Stimulated activated CD4-positive, alpha-beta T cell treated with anti-CD3 and anti-CD28 coated beads, Interleukin-12 subunit alpha, Interleukin-12 subunit beta, amount 100 ng/mL, for 24 hours (primary cell): ENCODE measurements around the gene TMEM150C.

Experiments
- DNase-seq, 2 experiments: peaks; one replicate each; pipeline ENCODE4 v3.0.0-alpha.2; 2020; ENCODE audit warnings: low read depth in 2 of 2

The TMEM150C gene

GRCh38 chr4:82561786-82562563 lies at the start of gene TMEM150C:
TSS of gene TMEM150C (minus strand) at chr4:82561988. CDS start at chr4:82504657, 57,331 bp downstream.
- peak in 1 of 2 experiments; percentile 1 for DNase-seq

GRCh38 chr4:82611527-82611926 lies 49.7 kb upstream of the TMEM150C start:
- no peak for DNase-seq

DNA sequence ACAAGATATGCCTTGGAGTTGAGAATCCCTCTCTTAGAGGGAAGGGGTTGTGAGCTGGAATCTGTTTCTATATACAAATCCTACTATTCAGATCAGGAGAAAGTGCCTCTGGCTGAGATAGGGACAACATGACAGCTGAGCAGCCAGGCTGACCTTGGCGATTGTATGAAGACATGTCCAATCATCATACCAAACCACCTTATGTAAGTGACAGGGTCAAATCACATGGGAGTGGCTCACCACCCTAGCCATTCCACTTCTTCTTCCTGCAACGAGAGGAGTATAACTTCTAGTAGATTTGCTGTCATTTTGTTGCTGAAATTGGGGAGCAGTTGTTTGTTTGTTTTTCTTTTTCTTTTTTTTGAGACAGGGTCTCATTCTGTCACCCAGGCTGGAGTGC lies 48.3 kb upstream of the TMEM150C start:
- DNase-seq, result no peak

DNA sequence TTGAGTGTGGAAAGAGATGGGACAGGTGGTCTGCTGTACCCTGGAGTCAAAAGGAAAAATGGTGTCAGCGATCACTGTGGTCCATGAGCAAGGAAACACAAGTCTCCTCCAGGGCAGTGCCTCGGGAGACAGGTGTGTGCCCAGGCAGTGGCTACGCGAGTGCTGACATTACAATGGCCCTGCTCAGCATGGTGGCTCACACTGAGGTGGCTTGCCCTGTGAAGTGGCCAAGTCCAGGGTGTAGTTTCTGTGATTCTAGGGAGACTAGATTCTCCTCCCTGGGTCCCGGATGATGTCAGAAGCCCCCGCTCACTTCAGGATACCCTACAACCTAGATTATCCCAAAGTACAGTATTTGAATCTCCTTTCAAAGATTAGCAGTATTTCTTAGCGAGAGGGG lies 44.8 kb upstream of the TMEM150C start:
- DNase-seq, result no peak

DNA sequence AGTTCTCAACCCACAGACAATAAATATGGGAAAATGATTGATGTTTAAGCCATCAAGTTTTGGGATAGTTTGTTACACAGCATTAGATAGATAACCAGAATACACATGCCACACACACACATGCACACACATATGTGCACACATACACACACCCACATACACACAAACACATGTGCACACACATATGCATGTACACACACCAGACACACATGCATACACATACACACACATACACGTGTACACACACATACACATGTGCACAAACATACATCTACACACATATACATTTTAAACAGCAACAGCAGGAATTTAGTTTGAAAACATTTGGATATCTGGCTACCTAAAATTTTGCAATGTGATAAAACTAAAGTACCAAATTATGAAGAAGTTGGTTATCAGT lies 42.7 kb upstream of the TMEM150C start:
- DNase-seq, result no peak

DNA sequence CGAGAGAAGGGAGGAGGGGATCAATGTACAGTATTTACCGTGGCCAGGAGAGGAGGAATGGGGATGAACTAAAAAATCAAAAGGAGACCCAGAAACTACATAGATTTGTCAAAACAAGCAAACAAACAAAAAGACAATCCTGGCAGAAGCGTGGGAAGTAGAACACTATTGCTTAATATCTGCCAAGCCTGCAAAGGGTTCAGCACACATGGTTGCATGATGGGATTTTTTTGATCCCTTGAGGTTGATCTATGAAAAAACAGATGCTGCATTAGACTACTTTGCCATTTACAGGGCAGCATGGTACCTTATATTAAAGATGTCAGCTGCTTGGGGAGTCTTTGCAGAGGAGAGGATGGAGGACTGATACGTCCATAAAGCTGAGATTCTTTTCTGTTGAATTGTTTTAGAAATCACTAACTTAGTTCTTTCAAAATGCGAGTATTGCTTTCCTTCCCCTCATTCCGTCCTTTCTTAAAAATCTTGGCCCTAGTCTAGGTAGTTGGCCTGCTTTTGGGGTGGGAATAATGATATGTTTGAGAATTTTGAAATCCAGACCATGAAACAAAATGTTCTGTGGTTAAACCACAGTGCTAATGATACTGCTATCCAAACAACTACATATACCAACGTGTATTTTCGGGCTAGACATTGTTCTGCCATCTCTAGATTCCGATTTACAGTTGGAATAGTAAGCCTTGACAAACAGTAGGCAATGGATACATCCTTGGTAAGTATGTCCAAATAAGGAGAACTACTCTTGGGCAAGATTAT lies 39.6 kb upstream of the TMEM150C start:
- DNase-seq, result no peak

DNA sequence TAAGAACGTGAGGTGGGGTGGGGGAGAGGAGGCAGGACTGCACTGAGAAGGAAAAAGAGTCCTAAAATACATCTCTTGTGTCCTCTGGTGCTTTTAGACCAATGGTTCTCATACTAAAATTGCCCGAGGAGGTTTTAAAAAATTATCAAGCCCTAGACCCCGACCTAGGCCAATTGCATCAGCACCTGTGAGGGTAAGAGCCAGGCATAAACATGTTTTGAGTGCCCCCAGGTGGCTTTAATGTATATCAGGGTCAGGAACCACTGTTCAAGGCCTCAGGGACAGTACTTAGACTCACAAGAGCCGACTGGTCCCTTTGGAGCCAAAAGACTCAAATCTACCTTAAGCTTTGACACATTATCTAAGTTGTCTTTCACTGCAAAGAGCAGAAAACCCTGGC lies 37.5 kb upstream of the TMEM150C start:
- DNase-seq, result no peak

DNA sequence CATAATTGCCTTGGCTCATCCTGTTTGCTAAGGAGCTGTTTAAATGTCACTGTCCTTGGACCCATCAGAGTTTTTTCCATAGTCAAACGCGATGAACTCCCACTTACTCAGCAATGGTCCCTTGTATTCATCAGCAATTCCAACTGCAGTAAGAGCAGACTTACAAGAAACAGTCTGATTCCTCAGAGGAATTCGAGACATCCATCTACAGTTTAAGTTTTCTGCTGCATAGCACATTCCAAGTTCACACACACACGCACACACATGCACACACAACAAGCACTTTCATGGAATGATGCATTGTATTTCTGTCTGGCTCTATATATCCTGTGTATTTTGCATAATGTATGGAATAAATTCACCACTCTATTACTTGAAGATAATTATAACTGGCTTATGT lies 32.7 kb upstream of the TMEM150C start:
- no peak for DNase-seq

GRCh38 chr4:82593411-82593810 lies 31.6 kb upstream of the TMEM150C start:
- DNase-seq, result no peak

- DNase-seq, result no peak
Observed at GRCh38 chr4:82592639-82593038, 30.9 kb upstream of the TMEM150C start.

GRCh38 chr4:82591592-82591991 lies 29.8 kb upstream of the TMEM150C start:
- no peak for DNase-seq

GRCh38 chr4:82589756-82590155 lies 28.0 kb upstream of the TMEM150C start:
- no peak for DNase-seq

DNA sequence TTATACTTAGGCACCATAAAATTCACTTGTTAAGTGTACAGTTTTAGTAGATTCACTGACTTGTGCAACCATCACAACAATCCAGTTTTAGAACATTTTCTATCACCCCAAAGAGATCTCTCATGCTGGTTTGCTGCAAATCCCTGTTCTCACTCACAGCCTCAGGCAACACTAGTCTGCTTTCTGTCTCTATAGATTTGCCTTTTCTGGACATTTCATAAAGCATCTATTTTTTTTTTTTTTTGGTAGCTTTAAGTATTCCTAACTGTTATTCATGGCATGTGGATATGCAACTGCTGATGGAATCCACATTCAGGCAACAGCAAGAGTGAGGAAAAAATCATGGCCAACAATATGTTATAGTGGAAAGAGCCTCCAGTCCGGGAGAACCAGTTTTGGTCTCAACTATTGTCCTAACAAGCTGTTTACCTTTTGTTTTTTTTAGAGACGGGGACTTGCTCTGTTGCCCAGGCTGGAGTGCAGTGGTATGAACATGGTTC lies 27.0 kb upstream of the TMEM150C start:
- DNase-seq, result no peak

GRCh38 chr4:82587826-82588540 lies 26.2 kb upstream of the TMEM150C start:
- DNase-seq, result no peak

DNA sequence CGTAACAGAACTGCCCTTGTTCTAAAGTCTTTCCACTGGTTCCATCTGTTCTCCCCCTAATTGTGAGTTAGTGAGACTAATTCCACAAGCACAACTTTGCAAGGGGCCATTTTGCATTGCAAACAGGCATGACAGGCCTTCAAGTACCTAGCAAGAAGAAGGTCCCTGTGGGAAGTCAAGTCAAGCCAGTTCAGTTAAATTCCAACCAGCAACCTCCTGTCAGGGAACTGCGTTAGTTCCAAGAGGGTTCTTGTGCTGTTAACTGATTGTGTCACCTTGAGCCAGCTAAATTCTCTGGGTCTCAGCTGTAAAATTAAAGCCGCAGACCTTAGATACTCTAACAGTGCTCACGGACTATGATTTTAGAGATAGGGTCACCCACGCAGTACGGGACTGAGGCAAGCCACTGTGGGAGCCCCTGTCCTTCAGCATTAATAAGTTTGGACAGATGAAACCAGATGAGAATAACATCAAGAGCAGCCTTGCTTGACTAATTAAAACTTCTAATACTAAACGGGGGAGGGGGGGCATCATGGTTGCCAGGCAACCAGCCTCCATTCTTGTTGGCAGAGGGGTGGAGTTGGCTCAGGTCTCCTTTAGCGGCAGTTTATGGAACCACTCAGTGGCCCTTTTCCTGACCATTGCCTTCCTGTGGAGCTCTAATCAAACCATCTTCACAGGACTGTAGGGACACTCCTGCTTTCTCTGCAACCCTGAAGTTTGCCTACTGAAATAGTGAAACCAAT lies 24.1 kb upstream of the TMEM150C start:
- no peak for DNase-seq

DNA sequence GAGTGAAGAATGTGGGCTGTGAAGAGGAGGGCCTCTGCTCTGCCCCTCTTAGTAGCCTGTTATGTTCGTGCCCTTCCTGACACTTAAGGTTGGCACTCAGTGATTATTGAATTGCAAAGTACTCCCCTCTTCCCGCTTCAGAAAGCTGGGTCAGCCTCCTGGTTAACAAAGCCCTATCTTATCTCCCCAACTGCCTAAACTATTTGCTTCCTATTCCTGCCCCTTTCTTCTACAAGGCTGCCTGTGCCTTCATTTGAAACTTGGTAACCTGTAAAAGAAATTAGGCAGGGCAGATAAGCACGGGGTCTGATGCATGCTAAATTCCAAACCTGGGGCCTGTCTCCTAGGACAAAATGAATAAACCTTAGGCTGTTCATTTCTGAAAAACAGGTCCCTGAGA lies 23.1 kb upstream of the TMEM150C start:
- no peak for DNase-seq

GRCh38 chr4:82583897-82584587 lies 22.3 kb upstream of the TMEM150C start:
- DNase-seq, result no peak

- DNase-seq, result no peak
Observed at GRCh38 chr4:82579932-82580331, 18.1 kb upstream of the TMEM150C start.

DNA sequence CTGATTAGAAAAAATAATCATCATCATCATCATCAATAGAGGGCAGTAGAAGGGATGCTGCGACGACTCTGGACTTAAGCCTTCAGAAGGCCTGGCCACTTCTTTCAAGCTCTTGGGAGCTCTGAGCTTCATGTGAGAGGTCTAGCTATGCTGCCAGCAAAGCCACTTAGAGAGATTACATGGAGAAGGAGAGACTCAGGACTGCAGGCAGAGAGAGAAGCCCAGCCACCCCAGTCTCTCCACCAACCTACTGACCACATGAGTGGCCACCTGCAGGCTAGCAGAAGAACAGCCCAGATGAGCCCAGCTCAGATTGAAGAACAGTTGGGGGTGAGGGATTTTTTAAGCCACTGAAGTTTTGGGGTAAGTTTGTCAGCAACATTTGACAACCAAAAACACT lies 17.1 kb upstream of the TMEM150C start:
- DNase-seq, result no peak

DNA sequence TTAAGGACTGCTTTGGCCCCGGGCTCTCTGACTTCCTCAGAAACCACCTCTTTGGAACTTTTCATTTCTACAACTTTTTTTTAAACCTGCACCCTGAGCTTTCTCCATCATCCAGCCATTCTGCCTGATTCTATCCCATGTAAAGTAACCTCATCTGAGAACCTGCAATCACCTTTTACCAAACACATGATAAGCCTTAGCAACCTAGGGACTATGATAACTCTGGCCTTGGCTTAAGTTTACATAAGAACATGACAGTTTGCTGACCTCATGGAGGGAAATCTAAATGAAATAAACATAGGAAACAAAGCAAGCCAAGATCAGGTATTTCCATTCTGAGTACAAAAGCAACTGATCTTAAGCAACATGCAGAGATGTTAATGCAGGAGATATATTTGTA lies 15.7 kb upstream of the TMEM150C start:
- no peak for DNase-seq

DNA sequence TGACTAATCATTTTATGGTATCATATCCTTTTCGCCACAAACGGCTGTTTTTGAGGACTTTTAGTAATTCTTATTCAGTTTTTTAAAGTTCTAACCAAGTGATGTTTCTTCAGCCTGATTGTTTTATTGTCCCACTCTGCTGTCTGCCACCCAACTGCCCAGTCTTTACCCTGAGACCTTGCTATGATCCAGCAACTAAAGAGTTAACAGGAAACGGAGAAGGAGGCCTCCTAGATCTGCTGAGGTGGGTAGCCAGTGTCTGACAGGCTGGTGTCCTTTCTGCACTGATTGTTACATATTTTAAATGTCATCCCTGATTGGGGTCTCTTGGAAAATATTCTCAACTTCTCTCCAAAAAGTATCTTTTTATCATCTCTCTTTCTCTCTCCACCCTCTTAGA lies 7.9 kb upstream of the TMEM150C start:
- DNase-seq, result no peak
